ENCODE results near the gene ANTXR1.

GRCh38 chr2:69241664-69242514 is 228.9 kb downstream of the ANTXR1 start:
- TF ChIP-seq CTCF (conservative IDR thresholded peaks at IDR 0.05 in 1 of 2, IDR thresholded peaks at IDR 0.05 in 1 of 2; ENCODE audit: low read depth in 1 of 2, low read length in 2 of 2) (no peak), EZH2 (IDR thresholded peaks at IDR 0.05; ENCODE audit: low read length, missing control alignments) (no peak)
